SU-DHL-6 (cell line): Measurements from ENCODE around the gene FPR2.
"Not testable (repeated sequence)": the region's sequence is repeated elsewhere in the genome, so short reads cannot be mapped to it uniquely, and the experiment has no call there.

Experiments
- H2AFZ ChIP-seq: fragments of 200-600 bp; sonication (generic); 2 replicates; pipeline ENCODE4 v1.6.1; 2014; ENCODE audit warnings: low read depth, mild to moderate bottlenecking, moderate library complexity, mixed read lengths, antibody characterized with exemption, low read length; ENCODE audit not compliant: severe bottlenecking
- H3F3A ChIP-seq: fragments of 200-600 bp; shearing (Covaris generic); 2 replicates; pipeline ENCODE4 v1.6.0; 2016; ENCODE audit warnings: antibody characterized with exemption, mild to moderate bottlenecking; ENCODE audit not compliant: insufficient read depth
- H3K27ac ChIP-seq: fragments of 200-600 bp; sonication (generic); 2 replicates; pipeline ENCODE4 v1.5.1; 2016; ENCODE audit warnings: low read depth, mild to moderate bottlenecking, low read length, moderate library complexity, mixed read lengths
- H3K27me3 ChIP-seq: fragments of 200-600 bp; sonication (generic), shearing (Covaris generic); 2 replicates; pipeline ENCODE4 v1.6.0; 2014; ENCODE audit warnings: mild to moderate bottlenecking, low read length
- H3K36me3 ChIP-seq: fragments of 200-600 bp; sonication (generic); 2 replicates; pipeline ENCODE4 v1.6.1; 2014; ENCODE audit warnings: mild to moderate bottlenecking, low read length, mixed read lengths
- H3K4me2 ChIP-seq: fragments of 300-600, 200-600 bp; shearing (Covaris generic), sonication (generic); 2 replicates; pipeline ENCODE4 v1.6.0; 2014; ENCODE audit warnings: low read length, low read depth, mild to moderate bottlenecking; ENCODE audit not compliant: poor library complexity, severe bottlenecking
- H3K4me3 ChIP-seq: fragments of 200-600 bp; sonication (generic); 2 replicates; pipeline ENCODE4 v1.5.1; 2014; ENCODE audit warnings: antibody characterized with exemption, low read length, mild to moderate bottlenecking, mixed read lengths; ENCODE audit not compliant: insufficient read depth, poor library complexity, severe bottlenecking
- H3K79me2 ChIP-seq: fragments of 200-600 bp; sonication (generic); 2 replicates; pipeline ENCODE4 v1.6.1; 2014; ENCODE audit warnings: mild to moderate bottlenecking, low read length, moderate library complexity; ENCODE audit not compliant: insufficient read depth
- H3K9ac ChIP-seq: fragments of 200-600 bp; sonication (generic); 2 replicates; pipeline ENCODE4 v1.7.0; 2014; ENCODE audit warnings: mild to moderate bottlenecking, low read length
- H3K9me2 ChIP-seq: fragments of 200-600 bp; sonication (generic); replicated peaks from 2 replicates; pipeline ENCODE4 v1.6.1; 2014; ENCODE audit warnings: low read length; ENCODE audit not compliant: insufficient read depth
- H3K9me3 ChIP-seq: fragments of 200-600 bp; sonication (generic); 2 replicates; pipeline ENCODE4 v1.6.1; 2014; ENCODE audit warnings: low read length, mixed read lengths; ENCODE audit not compliant: insufficient read depth
- H4K20me1 ChIP-seq: fragments of 200-600 bp; sonication (generic); 2 replicates; pipeline ENCODE4 v1.6.1; 2014; ENCODE audit warnings: low read depth, mild to moderate bottlenecking, antibody characterized with exemption, low read length, moderate library complexity, mixed read lengths
- EZH2phosphoT487 ChIP-seq: fragments of 200-600 bp; sonication (generic), shearing (Covaris generic); conservative IDR thresholded peaks from 2 replicates; pipeline ENCODE4 v1.6.1; 2018; ENCODE audit warnings: mild to moderate bottlenecking, antibody characterized with exemption, low read length, moderate library complexity, mixed read lengths
- TF ChIP-seq, protein P1 (sequence below): fragments of 200-600 bp; sonication (generic); IDR thresholded peaks from one replicate; pipeline ENCODE4 v1.5.1; 2017; ENCODE audit warnings: antibody characterized with exemption, mild to moderate bottlenecking, low read length, moderate library complexity; ENCODE audit not compliant: insufficient read depth, poor library complexity, severe bottlenecking

FPR2 gene

GRCh38 chr19:51802775-51803174 lies 41.8 kb downstream of the FPR2 start:
- H3F3A ChIP-seq, result no peaks in the 10 kb centered on the region
- no peak overlapping the region for H2AFZ ChIP-seq
- H3K9me3 ChIP-seq, result no peaks in the 10 kb centered on the region
- no peaks in the 10 kb centered on the region for H3K9me2 ChIP-seq
- TF ChIP-seq EZH2phosphoT487, result no peak
- TF ChIP-seq, protein P1, sequence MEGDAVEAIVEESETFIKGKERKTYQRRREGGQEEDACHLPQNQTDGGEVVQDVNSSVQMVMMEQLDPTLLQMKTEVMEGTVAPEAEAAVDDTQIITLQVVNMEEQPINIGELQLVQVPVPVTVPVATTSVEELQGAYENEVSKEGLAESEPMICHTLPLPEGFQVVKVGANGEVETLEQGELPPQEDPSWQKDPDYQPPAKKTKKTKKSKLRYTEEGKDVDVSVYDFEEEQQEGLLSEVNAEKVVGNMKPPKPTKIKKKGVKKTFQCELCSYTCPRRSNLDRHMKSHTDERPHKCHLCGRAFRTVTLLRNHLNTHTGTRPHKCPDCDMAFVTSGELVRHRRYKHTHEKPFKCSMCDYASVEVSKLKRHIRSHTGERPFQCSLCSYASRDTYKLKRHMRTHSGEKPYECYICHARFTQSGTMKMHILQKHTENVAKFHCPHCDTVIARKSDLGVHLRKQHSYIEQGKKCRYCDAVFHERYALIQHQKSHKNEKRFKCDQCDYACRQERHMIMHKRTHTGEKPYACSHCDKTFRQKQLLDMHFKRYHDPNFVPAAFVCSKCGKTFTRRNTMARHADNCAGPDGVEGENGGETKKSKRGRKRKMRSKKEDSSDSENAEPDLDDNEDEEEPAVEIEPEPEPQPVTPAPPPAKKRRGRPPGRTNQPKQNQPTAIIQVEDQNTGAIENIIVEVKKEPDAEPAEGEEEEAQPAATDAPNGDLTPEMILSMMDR, result no peak
- no peak overlapping the region for H3K9ac ChIP-seq
- H4K20me1 ChIP-seq, result no peaks in the 10 kb centered on the region
- no peak overlapping the region for H3K27ac ChIP-seq
- H3K4me2 ChIP-seq, result no peak overlapping the region
- no peaks in the 10 kb centered on the region for H3K27me3 ChIP-seq
- H3K36me3 ChIP-seq, result no peaks in the 10 kb centered on the region
- no peaks in the 10 kb centered on the region for H3K79me2 ChIP-seq
- no peak overlapping the region for H3K4me3 ChIP-seq

DNA sequence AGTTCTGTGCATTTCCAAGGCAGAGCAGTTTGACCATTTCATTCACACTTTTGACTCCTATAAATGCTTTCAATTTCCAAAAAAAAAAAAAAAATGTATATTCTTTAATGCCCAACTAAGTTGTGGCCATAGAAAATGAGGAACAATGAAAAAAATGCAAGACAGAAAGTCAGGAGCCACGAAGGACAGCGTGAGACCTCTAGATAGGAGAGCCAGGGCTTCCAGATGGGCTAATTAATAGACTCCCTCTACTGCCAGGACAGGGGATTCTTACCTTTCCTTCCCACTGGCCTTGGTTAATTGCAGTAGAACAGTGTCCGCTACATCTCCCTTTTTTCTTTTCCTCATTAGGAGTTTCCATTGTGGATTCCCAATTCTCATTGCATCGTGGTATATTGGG lies 42.5 kb downstream of the FPR2 start:
- Histone ChIP-seq H3K4me2 (no peak overlapping the region), H3K9ac (no peak overlapping the region), H3K4me3 (no peak overlapping the region), H3K36me3 (no peaks in the 10 kb centered on the region), H3K9me2 (no peaks in the 10 kb centered on the region), H3K79me2 (no peaks in the 10 kb centered on the region), H3K27ac (no peak overlapping the region), H3K9me3 (no peaks in the 10 kb centered on the region), H4K20me1 (no peaks in the 10 kb centered on the region), H3K27me3 (no peaks in the 10 kb centered on the region), H3F3A (no peaks in the 10 kb centered on the region), H2AFZ (no peak overlapping the region)
- no peak for TF ChIP-seq EZH2phosphoT487
- TF ChIP-seq, protein P1, result no peak

DNA sequence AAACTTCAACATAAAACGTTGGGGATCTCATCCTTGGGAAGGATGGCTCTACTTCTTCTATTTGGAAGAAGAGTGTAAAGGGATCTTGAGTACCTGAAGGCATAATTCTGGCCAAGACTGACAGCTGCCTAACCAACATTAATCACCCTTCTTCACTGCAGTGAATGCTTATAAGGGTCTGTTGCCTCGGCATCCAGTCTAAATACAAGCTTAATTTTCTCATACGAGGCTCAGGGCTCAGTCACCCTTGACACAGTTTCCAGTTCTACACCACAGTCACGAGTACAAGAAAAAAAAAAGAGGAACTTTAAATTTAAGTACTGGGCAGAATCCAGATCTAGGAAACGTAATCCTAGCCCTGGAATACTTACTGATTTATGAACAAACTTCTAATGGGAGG lies 43.0 kb downstream of the FPR2 start:
- TF ChIP-seq, protein P1, result no peak
- TF ChIP-seq EZH2phosphoT487, result no peak
- H3K27ac ChIP-seq, result no peak overlapping the region
- no peaks in the 10 kb centered on the region for H3K9me2 ChIP-seq
- H3K4me3 ChIP-seq, result no peak overlapping the region
- no peaks in the 10 kb centered on the region for H3K27me3 ChIP-seq
- H2AFZ ChIP-seq, result no peak overlapping the region
- no peaks in the 10 kb centered on the region for H3K36me3 ChIP-seq
- H3F3A ChIP-seq, result no peaks in the 10 kb centered on the region
- no peaks in the 10 kb centered on the region for H3K9me3 ChIP-seq
- no peak overlapping the region for H3K4me2 ChIP-seq
- H4K20me1 ChIP-seq, result no peaks in the 10 kb centered on the region
- H3K9ac ChIP-seq, result no peak overlapping the region
- H3K79me2 ChIP-seq, result no peaks in the 10 kb centered on the region

DNA sequence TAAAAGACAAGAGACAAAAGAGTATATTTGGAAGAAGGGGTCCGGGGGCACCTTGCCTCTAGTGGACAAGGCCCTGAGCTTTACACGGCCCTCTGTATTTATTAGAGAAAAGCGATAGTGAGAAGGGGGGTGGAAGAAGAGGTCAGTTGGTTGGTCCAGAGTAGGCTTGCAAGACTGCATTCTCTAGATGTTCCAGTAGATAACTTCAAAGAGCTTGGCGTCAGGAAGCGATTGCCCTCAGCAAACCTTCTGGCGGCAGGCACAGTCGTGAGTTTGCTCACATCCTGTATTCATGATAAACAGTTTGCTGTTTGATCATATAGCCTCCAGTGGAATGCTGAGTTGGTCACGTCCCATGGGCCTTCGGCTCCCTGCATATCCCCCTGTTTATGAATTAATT lies 43.8 kb downstream of the FPR2 start:
- H3K9me2 ChIP-seq, H4K20me1 ChIP-seq, H3K27me3 ChIP-seq, H3F3A ChIP-seq, H3K9me3 ChIP-seq, H3K9ac ChIP-seq, H3K4me3 ChIP-seq, H3K4me2 ChIP-seq, H2AFZ ChIP-seq, H3K79me2 ChIP-seq, H3K27ac ChIP-seq, H3K36me3 ChIP-seq: not testable (repeated sequence)

- not testable (repeated sequence) for H3K4me2 ChIP-seq, H3K36me3 ChIP-seq, H2AFZ ChIP-seq, H3K9ac ChIP-seq, H3K4me3 ChIP-seq, H3K9me3 ChIP-seq, H3K79me2 ChIP-seq, H3K27me3 ChIP-seq, H3K27ac ChIP-seq, H3K9me2 ChIP-seq, H3F3A ChIP-seq, H4K20me1 ChIP-seq
Observed at GRCh38 chr19:51805396-51805795, 44.4 kb downstream of the FPR2 start.

GRCh38 chr19:51806571-51806970 lies 45.6 kb downstream of the FPR2 start:
- H3K9ac ChIP-seq, H3K36me3 ChIP-seq, H3K27me3 ChIP-seq, H3K9me2 ChIP-seq, H2AFZ ChIP-seq, H3K9me3 ChIP-seq, H4K20me1 ChIP-seq, H3K27ac ChIP-seq, H3F3A ChIP-seq, H3K79me2 ChIP-seq, H3K4me2 ChIP-seq, H3K4me3 ChIP-seq: not testable (repeated sequence)
